ENCODE results near the gene KIFC1.

DNA sequence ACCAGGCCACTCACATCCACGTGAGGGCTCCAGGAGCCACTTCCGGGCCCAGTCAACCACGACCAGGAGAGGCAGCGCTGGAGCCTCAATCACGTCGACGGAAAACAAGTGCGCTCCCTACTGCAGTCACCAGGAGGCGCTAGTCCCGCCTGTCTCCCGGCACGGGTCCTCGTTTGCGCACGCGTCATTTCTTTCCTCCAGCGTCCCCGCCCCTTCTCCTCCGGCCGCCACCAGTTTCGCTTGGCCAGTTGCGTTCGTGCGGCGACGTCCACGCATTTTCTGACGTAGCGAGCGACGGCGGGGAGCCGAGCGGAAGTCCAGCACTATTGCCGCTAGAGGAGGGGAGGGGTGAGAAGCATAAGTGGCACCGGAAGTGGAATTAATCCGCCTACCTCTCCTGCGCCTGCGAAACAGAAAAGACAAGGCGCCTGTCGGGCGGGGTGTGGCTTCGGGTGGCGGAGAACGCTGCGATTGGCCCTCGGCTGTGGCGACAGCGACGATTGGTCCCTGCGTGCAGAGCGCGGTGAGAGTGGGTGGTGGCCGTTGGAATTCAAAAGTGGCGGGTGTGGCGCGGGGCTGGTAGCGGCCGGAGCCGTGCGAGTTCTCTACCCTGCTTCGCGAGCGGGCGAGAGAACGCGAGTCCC is at the start of gene KIFC1:
- TF ChIP-seq POLR2A (IDR thresholded peaks at IDR 0.05) (no peak), CTCF (IDR thresholded peaks at IDR 0.05) (peak in 2 of 3 donors; percentile 78 to 99)

Data from lower leg skin (tissue), 3 donors.